GM19099 (cell line): ENCODE results near the gene DNTTIP2.

ENCODE experiments used
- POLR2A ChIP-seq: IDR thresholded peaks from 3 replicates; pipeline ENCODE4 v1.6.1; 2011; ENCODE audit warnings: low read depth; ENCODE audit not compliant: insufficient read length; ENCODE audit errors: extremely low read depth

The DNTTIP2 gene

GRCh38 chr1:93888900-93889299, 9.9 kb upstream of the DNTTIP2 start:
- no peak for TF ChIP-seq POLR2A

GRCh38 chr1:93882269-93882668, 3.3 kb upstream of the DNTTIP2 start:
- TF ChIP-seq POLR2A: no peak

GRCh38 chr1:93880731-93881130, 1.7 kb upstream of the DNTTIP2 start:
- TF ChIP-seq POLR2A: no peak

- TF ChIP-seq POLR2A: no peak
Measured at GRCh38 chr1:93878501-93878888, 511 bp downstream of the DNTTIP2 start.

- no peak for TF ChIP-seq POLR2A
Measured at GRCh38 chr1:93877529-93877928, 1.5 kb downstream of the DNTTIP2 start.

GRCh38 chr1:93876244-93876643, 2.8 kb downstream of the DNTTIP2 start:
- TF ChIP-seq POLR2A: no peak

GRCh38 chr1:93874025-93874651, 4.9 kb downstream of the DNTTIP2 start:
- TF ChIP-seq POLR2A: no peak

GRCh38 chr1:93871366-93871765, 7.6 kb downstream of the DNTTIP2 start:
- no peak for TF ChIP-seq POLR2A

GRCh38 chr1:93869653-93870052, 9.4 kb downstream of the DNTTIP2 start:
- TF ChIP-seq POLR2A: no peak

GRCh38 chr1:93865253-93865652, 13.8 kb downstream of the DNTTIP2 start:
- no peak for TF ChIP-seq POLR2A

GRCh38 chr1:93864175-93864574, 14.8 kb downstream of the DNTTIP2 start:
- no peak for TF ChIP-seq POLR2A

GRCh38 chr1:93853940-93854339, 25.1 kb downstream of the DNTTIP2 start:
- TF ChIP-seq POLR2A: no peak

GRCh38 chr1:93851878-93852277, 27.1 kb downstream of the DNTTIP2 start:
- TF ChIP-seq POLR2A: no peak

- TF ChIP-seq POLR2A: no peak
Measured at GRCh38 chr1:93851327-93851712, 27.7 kb downstream of the DNTTIP2 start.

- no peak for TF ChIP-seq POLR2A
Measured at GRCh38 chr1:93848350-93848883, 30.6 kb downstream of the DNTTIP2 start.

- no peak for TF ChIP-seq POLR2A
Measured at GRCh38 chr1:93847811-93848288, 31.2 kb downstream of the DNTTIP2 start.

- no peak for TF ChIP-seq POLR2A
Measured at GRCh38 chr1:93846992-93847810, 31.8 kb downstream of the DNTTIP2 start.
